Brain pericyte (primary cell): Measurements from ENCODE around the gene ZNF683.
A peak's percentile ranks its signal among the peaks of the same experiment; 100 is the strongest.
"Not testable (repeated sequence)": the region's sequence is repeated elsewhere in the genome, so short reads cannot be mapped to it uniquely, and the experiment has no call there.

Experiments
- DNase-seq: peaks from one replicate; pipeline ENCODE4 v3.0.0-alpha.2; 2012; ENCODE audit warnings: low read depth, low spot score

ZNF683 gene

GRCh38 chr1:26337206-26337535, 35.4 kb downstream of the ZNF683 start:
- no peak for DNase-seq

GRCh38 chr1:26336477-26337205, 35.9 kb downstream of the ZNF683 start:
- DNase-seq = no peak

GRCh38 chr1:26335774-26336476, 36.6 kb downstream of the ZNF683 start:
- DNase-seq = no peak

GRCh38 chr1:26333312-26333711, 39.2 kb downstream of the ZNF683 start:
- not testable (repeated sequence) for DNase-seq

- DNase-seq = no peak
These were observed 42.3 kb downstream of the ZNF683 start for GRCh38 chr1:26330276-26330675.

- DNase-seq = not testable (repeated sequence)
These were observed 43.2 kb downstream of the ZNF683 start for GRCh38 chr1:26329380-26329779.

- DNase-seq = no peak
These were observed 44.0 kb downstream of the ZNF683 start for GRCh38 chr1:26328597-26328996.

- no peak for DNase-seq
These were observed 44.6 kb downstream of the ZNF683 start for GRCh38 chr1:26327956-26328362.

GRCh38 chr1:26324550-26324949, 48.0 kb downstream of the ZNF683 start:
- DNase-seq = no peak

- no peak for DNase-seq
These were observed 49.2 kb downstream of the ZNF683 start for GRCh38 chr1:26323382-26323781.

GRCh38 chr1:26322042-26322331, 50.6 kb downstream of the ZNF683 start:
- DNase-seq = no peak

GRCh38 chr1:26321315-26322041, 51.1 kb downstream of the ZNF683 start:
- peak; percentile 53 for DNase-seq

- DNase-seq = no peak
These were observed 51.7 kb downstream of the ZNF683 start for GRCh38 chr1:26320896-26321295.

GRCh38 chr1:26318338-26319064, 54.0 kb downstream of the ZNF683 start:
- DNase-seq = no peak

- DNase-seq = no peak
These were observed 54.8 kb downstream of the ZNF683 start, which contains the start of gene CD52 for GRCh38 chr1:26317612-26318337. Gene CD52, plus strand, starts transcription at chr1:26317958. Its CDS starts 60 bp downstream, at chr1:26318018.

- no peak for DNase-seq
These were observed 55.4 kb downstream of the ZNF683 start for GRCh38 chr1:26317146-26317545.

- DNase-seq = no peak
These were observed 56.4 kb downstream of the ZNF683 start for GRCh38 chr1:26315874-26316850.

- no peak for DNase-seq
These were observed 58.0 kb downstream of the ZNF683 start for GRCh38 chr1:26314501-26314900.
